ENCODE data around the gene SPTBN1. TPM values are rescaled to one million over a fixed set of nuclear protein-coding genes. Genes with fewer than 3 reads are reported as not detected.

SPTBN1 gene
- total and polyA plus RNA-seq, 2 of the 4 experiments (the other 2 are of a cell fraction), result 49.1 to 241 TPM

- Histone ChIP-seq H2AK9ac (replicated peaks; ENCODE audit: low read depth, low read length, poor library complexity) (no peak overlapping the region), H3K4me1 (ENCODE audit: control insufficient read depth, insufficient read depth, low read length) (peaks cover 4% of the 10 kb centered on the region), H3K14ac (replicated peaks; ENCODE audit: low read depth, low read length) (no peak overlapping the region), H3K9ac (ENCODE audit: low read depth, low read length) (no peak overlapping the region), H2AK5ac (ENCODE audit: low read depth, low read length) (no peak overlapping the region), H4K20me1 (ENCODE audit: insufficient read depth, low read length) (no peaks in the 10 kb centered on the region), H3K9me1 (ENCODE audit: insufficient read depth, low read length) (peaks cover 15% of the 10 kb centered on the region; the same call in 1 of the 2 replicates), H2BK20ac (ENCODE audit: low read depth, low read length) (no peak overlapping the region), H2BK15ac (ENCODE audit: low read depth, low read length) (no peak overlapping the region), H3K79me1 (ENCODE audit: low read depth in 1 of 2, low read length in 2 of 2) (peaks cover 24 to 39% of the 10 kb centered on the region in 2 experiments), H3K23ac (ENCODE audit: low read depth, low read length) (no peak overlapping the region), H2BK120ac (ENCODE audit: low read depth, low read length) (no peak overlapping the region), H3K56ac (ENCODE audit: extremely low read depth, insufficient read depth, low read length) (no peak overlapping the region), H2BK5ac (ENCODE audit: low read depth, low read length, poor library complexity, severe bottlenecking) (no peak overlapping the region), H4K5ac (ENCODE audit: low read depth, low read length) (no peak overlapping the region), H3K27ac (ENCODE audit: insufficient read depth, low read length) (no peak overlapping the region), H2AFZ (replicated peaks; ENCODE audit: low read length, poor library complexity) (no peak overlapping the region), H3K4ac (ENCODE audit: low read depth, low read length) (no peak overlapping the region), H3K27me3 (ENCODE audit: control insufficient read depth, insufficient read depth, low read length) (no peaks in the 10 kb centered on the region), H3K9me3 (ENCODE audit: control insufficient read depth, insufficient read depth, low read length) (no peaks in the 10 kb centered on the region), H4K8ac (ENCODE audit: low read depth in 2 of 2, low read length in 2 of 2) (no peak overlapping the region), H3K18ac (ENCODE audit: low read depth, low read length) (no peak overlapping the region), H3K4me3 (ENCODE audit: insufficient read depth, low read depth, low read length) (no peak overlapping the region), H3K36me3 (ENCODE audit: control insufficient read depth, insufficient read depth, low read length) (peaks cover 34% of the 10 kb centered on the region), H4K91ac (ENCODE audit: insufficient read depth, low read depth, low read length) (no peak overlapping the region), H3K4me2 (ENCODE audit: low read depth, low read length) (no peak overlapping the region)
- BruUV-seq (replicated peaks), result no TSS peak
- WGBS, 2 experiments (ENCODE audit: extremely low coverage in 2 of 2, insufficient read length in 1 of 2), result no CpG with 5 or more reads among the region's 8 CpGs
- DNase-seq (no peak), ATAC-seq (ENCODE audit: low read depth) (no peak)
- CTCF ChIA-PET, result interaction anchor here (0.6 to 1.3 kb wide), 2 partner anchors 17 to 73 kb away, joined by 4 read pairs; no protein-coding TSS in a partner anchor
- intact Hi-C loops (cut with micrococcal nuclease) (no loop called here), in situ Hi-C loops (cut with MboI; ENCODE audit: low sequenced_read_pairs) (no loop called here), dilution Hi-C loops (cut with HindIII; ENCODE audit: low sequenced_read_pairs, unreplicated experiment) (no loop called here)
- TF ChIP-seq RFX5 (IDR thresholded peaks at IDR 0.05; ENCODE audit: low read depth, low read length) (no peak), POLR2A (IDR thresholded peaks at IDR 0.05; ENCODE audit: low read depth, low read length) (no peak), CHD1 (IDR thresholded peaks at IDR 0.05; ENCODE audit: low read depth, low read length) (no peak), NFE2L2 (IDR thresholded peaks at IDR 0.05; ENCODE audit: low read depth, low read length) (no peak), BHLHE40 (IDR thresholded peaks at IDR 0.05; ENCODE audit: low read depth, low read length) (no peak), MXI1 (IDR thresholded peaks at IDR 0.05; ENCODE audit: borderline replicate concordance, low read depth, low read length) (no peak), CTCF (conservative IDR thresholded peaks at IDR 0.05; ENCODE audit: low read depth, low read length) (no peak), RCOR1 (IDR thresholded peaks at IDR 0.05; ENCODE audit: insufficient replicate concordance, low read length) (no peak), SMC3 (IDR thresholded peaks at IDR 0.05; ENCODE audit: low read depth, low read length) (no peak), MAFK (IDR thresholded peaks at IDR 0.05; ENCODE audit: low read depth, low read length) (no peak), FOS (IDR thresholded peaks at IDR 0.05; ENCODE audit: low read depth, low read length) (no peak), MAZ (IDR thresholded peaks at IDR 0.05; ENCODE audit: borderline replicate concordance, low read depth, low read length) (no peak), RAD21 (IDR thresholded peaks at IDR 0.05; ENCODE audit: low read length) (no peak), USF2 (IDR thresholded peaks at IDR 0.05; ENCODE audit: low read depth, low read length) (no peak)
- TF ChIP-seq, protein P1, sequence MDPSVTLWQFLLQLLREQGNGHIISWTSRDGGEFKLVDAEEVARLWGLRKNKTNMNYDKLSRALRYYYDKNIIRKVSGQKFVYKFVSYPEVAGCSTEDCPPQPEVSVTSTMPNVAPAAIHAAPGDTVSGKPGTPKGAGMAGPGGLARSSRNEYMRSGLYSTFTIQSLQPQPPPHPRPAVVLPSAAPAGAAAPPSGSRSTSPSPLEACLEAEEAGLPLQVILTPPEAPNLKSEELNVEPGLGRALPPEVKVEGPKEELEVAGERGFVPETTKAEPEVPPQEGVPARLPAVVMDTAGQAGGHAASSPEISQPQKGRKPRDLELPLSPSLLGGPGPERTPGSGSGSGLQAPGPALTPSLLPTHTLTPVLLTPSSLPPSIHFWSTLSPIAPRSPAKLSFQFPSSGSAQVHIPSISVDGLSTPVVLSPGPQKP (IDR thresholded peaks at IDR 0.05; ENCODE audit: borderline replicate concordance, low read depth, low read length), result no peak
- POLR2A ChIA-PET (ENCODE audit: unreplicated experiment), result interaction anchor here (0.6 kb wide), 1 partner anchor 544 kb away, joined by 3 read pairs; no protein-coding TSS in a partner anchor
These were observed 184.9 kb downstream of the SPTBN1 start for GRCh38 chr2:54640834-54641540.

All from IMR-90 (cell line).